WTC11 (cell line): Measurements from ENCODE around the gene ELP4. TPM values are rescaled to one million over a fixed set of nuclear protein-coding genes. Genes with fewer than 3 reads are reported as not detected.

ENCODE experiments used
- ATAC-seq: fragments of 200-7000 bp; cut with Tn5 transposase; 2 replicates; pipeline ENCODE4 v1.10.0; 2021; ENCODE audit warnings: mild to moderate bottlenecking, moderate library complexity
- CTCF ChIA-PET: fragments of 300-600 bp; sonication (Branson Sonifier 250); formaldehyde crosslinking; loops from one replicate; lab custom pipeline; 2021; ENCODE audit warnings: antibody characterized with exemption; lab: Charles Lee
- POLR2A ChIA-PET: fragments of 350-600 bp; sonication (Branson Sonifier 250); formaldehyde crosslinking; loops from one replicate; lab custom pipeline; 2021; ENCODE audit warnings: antibody characterized with exemption; lab: Charles Lee
- DNase-seq: peaks from one replicate; pipeline ENCODE4 v3.0.0; 2021; ENCODE audit warnings: low spot score
- H3K27ac Mint-ChIP-seq: 2 replicates; pipeline ENCODE4 v1.8.0; 2021; ENCODE audit warnings: mixed read lengths
- H3K27me3 Mint-ChIP-seq: 2 replicates; pipeline ENCODE4 v1.8.0; 2021; ENCODE audit warnings: low read depth, mild to moderate bottlenecking, moderate library complexity, mixed read lengths
- H3K36me3 Mint-ChIP-seq: 2 replicates; pipeline ENCODE4 v1.8.0; 2021; ENCODE audit warnings: mixed read lengths
- H3K4me1 Mint-ChIP-seq: 2 replicates; pipeline ENCODE4 v1.8.0; 2022; ENCODE audit warnings: mixed read lengths
- H3K4me3 Mint-ChIP-seq: 2 replicates; pipeline ENCODE4 v1.8.0; 2021; ENCODE audit warnings: mild to moderate bottlenecking, moderate library complexity, mixed read lengths
- H3K9me3 Mint-ChIP-seq: 2 replicates; pipeline ENCODE4 v1.8.0; 2021; ENCODE audit warnings: mixed read lengths
- NR2C2 ChIP-seq: sonication (generic); formaldehyde crosslinking; IDR thresholded peaks from 2 replicates; pipeline ENCODE4 v1.8.0; 2022; ENCODE audit warnings: mild to moderate bottlenecking, missing genetic modification reagents
- OVOL2 ChIP-seq: fragments of 250-450 bp; sonication (Bioruptor Pico); IDR thresholded peaks from 2 replicates; pipeline ENCODE4 v1.9.0; 2021; ENCODE audit warnings: mild to moderate bottlenecking, borderline replicate concordance
- TP53 ChIP-seq: sonication (generic); formaldehyde crosslinking; IDR thresholded peaks from 2 replicates; pipeline ENCODE4 v1.8.1; 2023; ENCODE audit warnings: mild to moderate bottlenecking, missing genetic modification reagents
- ZBTB21 ChIP-seq: sonication (generic); formaldehyde crosslinking; IDR thresholded peaks from 2 replicates; pipeline ENCODE4 v1.8.1; 2023; ENCODE audit warnings: mild to moderate bottlenecking, missing genetic modification reagents, borderline replicate concordance
- ZNF263 ChIP-seq: sonication (generic); formaldehyde crosslinking; IDR thresholded peaks from 2 replicates; pipeline ENCODE4 v1.8.1; 2022; ENCODE audit warnings: low read depth, mild to moderate bottlenecking, moderate library complexity, missing genetic modification reagents
- total RNA-seq: library from RNA; stranded (reverse); gene quantifications from 3 replicates; pipeline ENCODE4 v1.2.3, GENCODE V29; 2021
- TF ChIP-seq, protein P1 (sequence below): sonication (generic); formaldehyde crosslinking; IDR thresholded peaks from 2 replicates; pipeline ENCODE4 v1.8.1; 2022; ENCODE audit warnings: missing genetic modification reagents, borderline replicate concordance
- TF ChIP-seq, protein P2 (sequence below): sonication (generic); formaldehyde crosslinking; IDR thresholded peaks from 2 replicates; pipeline ENCODE4 v1.8.1; 2023; ENCODE audit warnings: mild to moderate bottlenecking, missing genetic modification reagents
- TF ChIP-seq, protein P3 (sequence below): sonication (generic); formaldehyde crosslinking; IDR thresholded peaks from 2 replicates; pipeline ENCODE4 v1.8.1; 2023; ENCODE audit warnings: mild to moderate bottlenecking, missing genetic modification reagents, borderline replicate concordance
- TF ChIP-seq, protein P4 (sequence below): sonication (generic); formaldehyde crosslinking; IDR thresholded peaks from 2 replicates; pipeline ENCODE4 v1.8.1; 2023; ENCODE audit warnings: mild to moderate bottlenecking, missing genetic modification reagents, moderate library complexity
- TF ChIP-seq, protein P5 (sequence below): sonication (generic); formaldehyde crosslinking; IDR thresholded peaks from 2 replicates; pipeline ENCODE4 v1.8.1; 2023; ENCODE audit warnings: mild to moderate bottlenecking, moderate library complexity, missing genetic modification reagents
- TF ChIP-seq, protein P6 (sequence below): sonication (generic); formaldehyde crosslinking; IDR thresholded peaks from 2 replicates; pipeline ENCODE4 v1.8.0; 2022; ENCODE audit warnings: mild to moderate bottlenecking, missing genetic modification reagents

ELP4 gene
- total RNA-seq, 1 experiment from 2014 or later = 14.6 TPM

DNA sequence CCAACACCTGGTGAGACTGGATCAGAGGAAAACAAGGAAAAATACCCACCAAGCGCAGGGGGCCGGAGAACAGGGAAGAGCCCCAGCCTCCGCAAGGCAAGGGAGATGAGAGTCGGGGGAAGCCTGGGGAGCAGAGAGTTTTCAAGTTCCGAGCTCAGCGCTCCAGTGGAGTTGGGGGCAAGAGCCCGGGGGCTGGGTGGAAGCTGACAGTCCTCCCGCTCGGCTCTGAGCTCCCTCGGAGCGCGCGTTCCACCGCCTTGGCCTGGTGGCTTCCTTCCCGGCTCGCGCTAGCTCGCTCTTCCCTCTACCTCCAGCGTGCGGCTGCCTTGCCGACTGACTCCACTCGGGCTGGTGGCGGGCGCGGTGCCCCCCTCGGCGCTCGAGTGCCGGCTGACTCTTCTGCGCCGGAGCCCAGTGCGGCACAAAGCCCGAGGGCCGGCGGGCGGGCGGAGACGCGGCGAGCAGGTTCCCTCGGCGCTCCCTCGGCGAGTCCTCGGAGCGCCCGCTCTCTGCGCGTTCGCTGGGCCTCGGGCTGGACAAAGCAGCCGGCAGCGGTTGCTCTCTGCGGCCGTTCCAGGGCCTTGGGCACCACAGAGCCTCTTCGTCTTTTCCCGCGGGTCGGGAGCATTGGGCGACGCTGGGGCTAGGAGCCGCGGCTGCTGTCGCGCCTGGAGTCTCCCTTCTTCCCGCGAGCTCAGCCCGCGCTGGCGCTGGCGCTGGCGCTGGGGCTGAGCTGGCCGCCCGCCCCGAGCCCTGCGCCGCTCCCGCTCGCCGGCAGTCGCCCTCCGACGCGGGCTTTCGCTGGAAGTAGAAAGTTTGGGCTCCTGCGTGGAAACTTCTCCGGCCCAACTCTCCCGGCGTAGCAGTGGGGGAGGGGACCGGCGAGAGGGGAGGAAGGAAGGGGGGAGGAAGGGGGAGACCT is 300.6 kb downstream of the ELP4 start:
- H3K27me3 Mint-ChIP-seq = peaks cover 100% of the 10 kb centered on the region
- ChIA-PET POLR2A (interaction anchor here (0.5 kb wide), 1 partner anchor 280 kb away, joined by 3 read pairs; no protein-coding TSS in a partner anchor), CTCF (interaction anchor here (1.0 to 1.6 kb wide), 5 partner anchors 11 to 197 kb away, joined by 3 to 15 read pairs (median 6); no protein-coding TSS in a partner anchor)
- no peaks in the 10 kb centered on the region for H3K36me3 Mint-ChIP-seq
- no peaks in the 10 kb centered on the region for H3K9me3 Mint-ChIP-seq
- no peak overlapping the region for H3K27ac Mint-ChIP-seq
- DNase-seq = peak; percentile 61
- no peak for TF ChIP-seq NR2C2 (CRISPR knock-in tag)
- TF ChIP-seq ZBTB21 (CRISPR knock-in tag) = no peak
- TF ChIP-seq OVOL2 = no peak
- TF ChIP-seq, protein P1, sequence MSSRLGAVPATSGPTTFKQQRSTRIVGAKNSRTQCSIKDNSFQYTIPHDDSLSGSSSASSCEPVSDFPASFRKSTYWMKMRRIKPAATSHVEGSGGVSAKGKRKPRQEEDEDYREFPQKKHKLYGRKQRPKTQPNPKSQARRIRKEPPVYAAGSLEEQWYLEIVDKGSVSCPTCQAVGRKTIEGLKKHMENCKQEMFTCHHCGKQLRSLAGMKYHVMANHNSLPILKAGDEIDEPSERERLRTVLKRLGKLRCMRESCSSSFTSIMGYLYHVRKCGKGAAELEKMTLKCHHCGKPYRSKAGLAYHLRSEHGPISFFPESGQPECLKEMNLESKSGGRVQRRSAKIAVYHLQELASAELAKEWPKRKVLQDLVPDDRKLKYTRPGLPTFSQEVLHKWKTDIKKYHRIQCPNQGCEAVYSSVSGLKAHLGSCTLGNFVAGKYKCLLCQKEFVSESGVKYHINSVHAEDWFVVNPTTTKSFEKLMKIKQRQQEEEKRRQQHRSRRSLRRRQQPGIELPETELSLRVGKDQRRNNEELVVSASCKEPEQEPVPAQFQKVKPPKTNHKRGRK (CRISPR knock-in tag) = 0 out of 2 replicates have a peak, but pooled peaks have one; percentile 30
- TF ChIP-seq, protein P2, sequence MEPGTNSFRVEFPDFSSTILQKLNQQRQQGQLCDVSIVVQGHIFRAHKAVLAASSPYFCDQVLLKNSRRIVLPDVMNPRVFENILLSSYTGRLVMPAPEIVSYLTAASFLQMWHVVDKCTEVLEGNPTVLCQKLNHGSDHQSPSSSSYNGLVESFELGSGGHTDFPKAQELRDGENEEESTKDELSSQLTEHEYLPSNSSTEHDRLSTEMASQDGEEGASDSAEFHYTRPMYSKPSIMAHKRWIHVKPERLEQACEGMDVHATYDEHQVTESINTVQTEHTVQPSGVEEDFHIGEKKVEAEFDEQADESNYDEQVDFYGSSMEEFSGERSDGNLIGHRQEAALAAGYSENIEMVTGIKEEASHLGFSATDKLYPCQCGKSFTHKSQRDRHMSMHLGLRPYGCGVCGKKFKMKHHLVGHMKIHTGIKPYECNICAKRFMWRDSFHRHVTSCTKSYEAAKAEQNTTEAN = no peak
- peak; percentile 18; the same call in 1 of the 2 replicates for TF ChIP-seq ZNF263 (CRISPR knock-in tag)
- TF ChIP-seq, protein P3, sequence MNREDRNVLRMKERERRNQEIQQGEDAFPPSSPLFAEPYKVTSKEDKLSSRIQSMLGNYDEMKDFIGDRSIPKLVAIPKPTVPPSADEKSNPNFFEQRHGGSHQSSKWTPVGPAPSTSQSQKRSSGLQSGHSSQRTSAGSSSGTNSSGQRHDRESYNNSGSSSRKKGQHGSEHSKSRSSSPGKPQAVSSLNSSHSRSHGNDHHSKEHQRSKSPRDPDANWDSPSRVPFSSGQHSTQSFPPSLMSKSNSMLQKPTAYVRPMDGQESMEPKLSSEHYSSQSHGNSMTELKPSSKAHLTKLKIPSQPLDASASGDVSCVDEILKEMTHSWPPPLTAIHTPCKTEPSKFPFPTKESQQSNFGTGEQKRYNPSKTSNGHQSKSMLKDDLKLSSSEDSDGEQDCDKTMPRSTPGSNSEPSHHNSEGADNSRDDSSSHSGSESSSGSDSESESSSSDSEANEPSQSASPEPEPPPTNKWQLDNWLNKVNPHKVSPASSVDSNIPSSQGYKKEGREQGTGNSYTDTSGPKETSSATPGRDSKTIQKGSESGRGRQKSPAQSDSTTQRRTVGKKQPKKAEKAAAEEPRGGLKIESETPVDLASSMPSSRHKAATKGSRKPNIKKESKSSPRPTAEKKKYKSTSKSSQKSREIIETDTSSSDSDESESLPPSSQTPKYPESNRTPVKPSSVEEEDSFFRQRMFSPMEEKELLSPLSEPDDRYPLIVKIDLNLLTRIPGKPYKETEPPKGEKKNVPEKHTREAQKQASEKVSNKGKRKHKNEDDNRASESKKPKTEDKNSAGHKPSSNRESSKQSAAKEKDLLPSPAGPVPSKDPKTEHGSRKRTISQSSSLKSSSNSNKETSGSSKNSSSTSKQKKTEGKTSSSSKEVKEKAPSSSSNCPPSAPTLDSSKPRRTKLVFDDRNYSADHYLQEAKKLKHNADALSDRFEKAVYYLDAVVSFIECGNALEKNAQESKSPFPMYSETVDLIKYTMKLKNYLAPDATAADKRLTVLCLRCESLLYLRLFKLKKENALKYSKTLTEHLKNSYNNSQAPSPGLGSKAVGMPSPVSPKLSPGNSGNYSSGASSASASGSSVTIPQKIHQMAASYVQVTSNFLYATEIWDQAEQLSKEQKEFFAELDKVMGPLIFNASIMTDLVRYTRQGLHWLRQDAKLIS (CRISPR knock-in tag) = no peak
- TF ChIP-seq, protein P4, sequence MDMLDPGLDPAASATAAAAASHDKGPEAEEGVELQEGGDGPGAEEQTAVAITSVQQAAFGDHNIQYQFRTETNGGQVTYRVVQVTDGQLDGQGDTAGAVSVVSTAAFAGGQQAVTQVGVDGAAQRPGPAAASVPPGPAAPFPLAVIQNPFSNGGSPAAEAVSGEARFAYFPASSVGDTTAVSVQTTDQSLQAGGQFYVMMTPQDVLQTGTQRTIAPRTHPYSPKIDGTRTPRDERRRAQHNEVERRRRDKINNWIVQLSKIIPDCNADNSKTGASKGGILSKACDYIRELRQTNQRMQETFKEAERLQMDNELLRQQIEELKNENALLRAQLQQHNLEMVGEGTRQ (CRISPR knock-in tag) = no peak
- TF ChIP-seq, protein P5, sequence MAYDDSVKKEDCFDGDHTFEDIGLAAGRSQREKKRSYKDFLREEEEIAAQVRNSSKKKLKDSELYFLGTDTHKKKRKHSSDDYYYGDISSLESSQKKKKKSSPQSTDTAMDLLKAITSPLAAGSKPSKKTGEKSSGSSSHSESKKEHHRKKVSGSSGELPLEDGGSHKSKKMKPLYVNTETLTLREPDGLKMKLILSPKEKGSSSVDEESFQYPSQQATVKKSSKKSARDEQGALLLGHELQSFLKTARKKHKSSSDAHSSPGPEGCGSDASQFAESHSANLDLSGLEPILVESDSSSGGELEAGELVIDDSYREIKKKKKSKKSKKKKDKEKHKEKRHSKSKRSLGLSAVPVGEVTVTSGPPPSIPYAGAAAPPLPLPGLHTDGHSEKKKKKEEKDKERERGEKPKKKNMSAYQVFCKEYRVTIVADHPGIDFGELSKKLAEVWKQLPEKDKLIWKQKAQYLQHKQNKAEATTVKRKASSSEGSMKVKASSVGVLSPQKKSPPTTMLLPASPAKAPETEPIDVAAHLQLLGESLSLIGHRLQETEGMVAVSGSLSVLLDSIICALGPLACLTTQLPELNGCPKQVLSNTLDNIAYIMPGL (CRISPR knock-in tag) = no peak
- no peak for TF ChIP-seq TP53 (CRISPR knock-in tag)
- TF ChIP-seq, protein P6, sequence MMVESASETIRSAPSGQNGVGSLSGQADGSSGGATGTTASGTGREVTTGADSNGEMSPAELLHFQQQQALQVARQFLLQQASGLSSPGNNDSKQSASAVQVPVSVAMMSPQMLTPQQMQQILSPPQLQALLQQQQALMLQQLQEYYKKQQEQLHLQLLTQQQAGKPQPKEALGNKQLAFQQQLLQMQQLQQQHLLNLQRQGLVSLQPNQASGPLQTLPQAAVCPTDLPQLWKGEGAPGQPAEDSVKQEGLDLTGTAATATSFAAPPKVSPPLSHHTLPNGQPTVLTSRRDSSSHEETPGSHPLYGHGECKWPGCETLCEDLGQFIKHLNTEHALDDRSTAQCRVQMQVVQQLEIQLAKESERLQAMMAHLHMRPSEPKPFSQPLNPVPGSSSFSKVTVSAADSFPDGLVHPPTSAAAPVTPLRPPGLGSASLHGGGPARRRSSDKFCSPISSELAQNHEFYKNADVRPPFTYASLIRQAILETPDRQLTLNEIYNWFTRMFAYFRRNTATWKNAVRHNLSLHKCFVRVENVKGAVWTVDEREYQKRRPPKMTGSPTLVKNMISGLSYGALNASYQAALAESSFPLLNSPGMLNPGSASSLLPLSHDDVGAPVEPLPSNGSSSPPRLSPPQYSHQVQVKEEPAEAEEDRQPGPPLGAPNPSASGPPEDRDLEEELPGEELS (CRISPR knock-in tag) = no peak
- H3K4me1 Mint-ChIP-seq = peaks cover 68% of the 10 kb centered on the region
- ATAC-seq = peak; percentile 2
- H3K4me3 Mint-ChIP-seq = peak overlapping the region; percentile 69
